Stimulated activated CD4-positive, alpha-beta T cell treated with anti-CD3 and anti-CD28 coated beads, TNF-alpha, amount 100 ng/mL, for 4 hours (primary cell): ENCODE measurements around the gene FOXO3B.
"Not testable (repeated sequence)": the region's sequence is repeated elsewhere in the genome, so short reads cannot be mapped to it uniquely, and the experiment has no call there.

ENCODE experiments used
- DNase-seq, 3 experiments: peaks; one replicate each; pipeline ENCODE4 v3.0.0-alpha.2; 2020; ENCODE audit warnings: low read depth in 3 of 3

The FOXO3B gene

GRCh38 chr17:18650094-18650493, 32.0 kb downstream of the FOXO3B start:
- not testable (repeated sequence) for DNase-seq

DNA sequence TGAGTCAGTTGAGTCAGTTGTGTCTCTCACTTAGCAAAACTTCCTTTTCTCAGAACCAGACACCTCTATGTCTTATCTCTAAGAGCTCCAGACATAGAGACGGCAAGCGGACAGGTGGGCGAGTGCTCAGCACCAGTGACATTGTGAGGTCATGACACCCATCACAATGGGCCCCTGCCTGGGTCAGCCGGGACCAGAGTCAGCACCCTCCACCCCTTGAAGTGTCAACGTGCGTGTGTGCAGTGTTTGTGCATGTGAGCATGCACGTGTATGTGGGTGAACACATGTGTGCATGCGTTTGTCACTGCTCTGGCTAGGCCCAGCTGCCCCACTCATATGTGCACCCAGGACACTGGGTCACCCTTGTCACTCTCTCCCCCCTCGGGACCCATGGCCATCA, 37.8 kb downstream of the FOXO3B start, which contains the start of gene TBC1D28:
TSS of gene TBC1D28 (minus strand) at position 101 of the 400 bp plus-strand sequence. CDS start 3,039 bp downstream, outside the sequence.
- DNase-seq, result not testable (repeated sequence)

GRCh38 chr17:18643124-18643523, 39.0 kb downstream of the FOXO3B start:
- not testable (repeated sequence) for DNase-seq

GRCh38 chr17:18638357-18638756, 43.8 kb downstream of the FOXO3B start:
- not testable (repeated sequence) for DNase-seq

GRCh38 chr17:18636237-18636636, 45.9 kb downstream of the FOXO3B start:
- DNase-seq, result not testable (repeated sequence)

DNA sequence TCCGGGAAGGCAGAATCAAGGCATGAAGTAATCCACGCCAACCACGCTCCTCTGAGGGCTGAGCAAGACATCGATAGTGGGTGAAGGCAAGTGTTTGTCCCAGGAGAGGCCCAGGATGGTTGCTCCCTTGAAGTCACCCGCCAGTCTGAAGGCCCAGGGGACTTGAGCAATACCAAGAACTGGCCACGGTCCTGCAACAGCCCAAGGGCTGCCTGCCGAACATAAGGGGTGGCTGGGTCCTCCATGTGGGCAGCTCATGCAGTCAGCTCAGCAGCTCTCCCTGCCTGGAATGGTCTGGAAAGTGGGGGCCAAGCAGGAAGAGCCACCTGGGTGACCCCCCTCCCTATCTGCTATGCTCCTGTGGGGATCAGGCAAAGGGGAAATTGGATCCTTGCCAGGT, 46.3 kb downstream of the FOXO3B start:
- not testable (repeated sequence) for DNase-seq

- not testable (repeated sequence) for DNase-seq
Measured at GRCh38 chr17:18634550-18635263, 47.4 kb downstream of the FOXO3B start.
